Prostate gland (tissue), 2 donors: ENCODE measurements around the gene IL25.

Experiments used
- POLR2A ChIP-seq: fragments of 450-650 bp; IDR thresholded peaks from one replicate; pipeline ENCODE4 v1.6.1; 2016; ENCODE audit warnings: antibody characterized with exemption, mild to moderate bottlenecking
- POLR2AphosphoS5 ChIP-seq: sonication (generic); formaldehyde crosslinking; IDR thresholded peaks from one replicate; pipeline ENCODE4 v1.6.1; 2017; ENCODE audit warnings: antibody characterized with exemption
- TF ChIP-seq, protein P1 (sequence below), 4 experiments: fragments of 200-600 bp in 2 of 4; fragments of 450-650 bp in 2 of 4; sonication (generic) in 2 of 4; IDR thresholded peaks; 1 replicate in 3 of 4; 2 replicates in 1 of 4; pipeline ENCODE4 v1.5.1; 2016 to 2019; ENCODE audit warnings: antibody characterized with exemption in 4 of 4, mild to moderate bottlenecking in 2 of 4, moderate library complexity in 2 of 4

DNA sequence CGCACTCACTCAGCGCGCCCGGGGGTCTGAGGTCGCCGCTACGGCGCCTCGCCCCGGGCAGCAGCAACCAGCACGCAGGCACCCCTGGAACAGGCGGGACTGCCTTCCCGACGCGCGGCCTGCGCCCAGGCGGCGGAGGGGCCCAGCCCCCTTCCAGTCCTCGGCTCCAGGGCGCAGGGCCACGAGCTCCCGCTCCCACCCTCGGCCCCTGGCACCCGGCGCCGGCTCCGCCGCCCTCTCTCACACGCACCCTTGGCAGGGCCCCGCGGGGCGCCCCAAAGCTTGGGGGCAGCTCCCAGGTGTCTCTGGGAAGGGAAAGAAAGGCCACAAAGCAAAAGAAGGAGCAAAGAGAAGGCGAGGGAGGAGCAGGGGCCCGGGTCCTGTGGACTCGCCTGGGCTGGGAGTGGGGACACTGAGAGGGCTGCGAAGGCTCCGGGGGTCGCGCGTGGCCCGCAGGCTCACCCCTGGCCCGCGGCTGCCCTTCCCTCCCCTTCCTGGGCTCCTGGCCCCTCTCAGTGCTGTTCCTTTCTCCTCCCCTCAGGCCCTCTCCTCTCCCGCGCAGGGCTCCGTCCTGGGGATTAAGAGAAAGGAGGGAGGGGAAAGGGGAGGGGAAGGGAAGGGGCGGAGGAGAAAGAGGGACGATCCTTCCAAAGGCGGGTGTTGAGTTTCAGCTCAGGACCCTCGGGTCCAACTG, 6.7 kb upstream of the IL25 start:
- TF ChIP-seq, protein P1, sequence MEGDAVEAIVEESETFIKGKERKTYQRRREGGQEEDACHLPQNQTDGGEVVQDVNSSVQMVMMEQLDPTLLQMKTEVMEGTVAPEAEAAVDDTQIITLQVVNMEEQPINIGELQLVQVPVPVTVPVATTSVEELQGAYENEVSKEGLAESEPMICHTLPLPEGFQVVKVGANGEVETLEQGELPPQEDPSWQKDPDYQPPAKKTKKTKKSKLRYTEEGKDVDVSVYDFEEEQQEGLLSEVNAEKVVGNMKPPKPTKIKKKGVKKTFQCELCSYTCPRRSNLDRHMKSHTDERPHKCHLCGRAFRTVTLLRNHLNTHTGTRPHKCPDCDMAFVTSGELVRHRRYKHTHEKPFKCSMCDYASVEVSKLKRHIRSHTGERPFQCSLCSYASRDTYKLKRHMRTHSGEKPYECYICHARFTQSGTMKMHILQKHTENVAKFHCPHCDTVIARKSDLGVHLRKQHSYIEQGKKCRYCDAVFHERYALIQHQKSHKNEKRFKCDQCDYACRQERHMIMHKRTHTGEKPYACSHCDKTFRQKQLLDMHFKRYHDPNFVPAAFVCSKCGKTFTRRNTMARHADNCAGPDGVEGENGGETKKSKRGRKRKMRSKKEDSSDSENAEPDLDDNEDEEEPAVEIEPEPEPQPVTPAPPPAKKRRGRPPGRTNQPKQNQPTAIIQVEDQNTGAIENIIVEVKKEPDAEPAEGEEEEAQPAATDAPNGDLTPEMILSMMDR (IDR thresholded peaks at IDR 0.05): no peak
- peak; percentile 82 for TF ChIP-seq POLR2A
- TF ChIP-seq POLR2AphosphoS5: peak; percentile 83
